ENCODE results near the gene ANP32A.
"Not testable (repeated sequence)": the region's sequence is repeated elsewhere in the genome, so short reads cannot be mapped to it uniquely, and the experiment has no call there.

Gene ANP32A

GRCh38 chr15:68820295-68821189 is at the start of gene ANP32A:
Gene ANP32A (minus strand): TSS chr15:68820895. CDS start chr15:68820751, 144 bp downstream.
- DNase-seq (ENCODE audit: low read depth in 4 of 4, low spot score in 1 of 4), result peak; percentile 93 to 98 (median 96)

- no peak for DNase-seq (ENCODE audit: low read depth in 4 of 4, low spot score in 1 of 4)
Measured at GRCh38 chr15:68868296-68868695, 47.6 kb upstream of the ANP32A start.

- no peak for DNase-seq (ENCODE audit: low read depth in 4 of 4, low spot score in 1 of 4)
Measured at GRCh38 chr15:68862415-68862814, 41.7 kb upstream of the ANP32A start.

- DNase-seq (ENCODE audit: low read depth in 4 of 4, low spot score in 1 of 4), result not testable (repeated sequence)
Measured at GRCh38 chr15:68858666-68859065, 38.0 kb upstream of the ANP32A start.

- not testable (repeated sequence) for DNase-seq (ENCODE audit: low read depth in 4 of 4, low spot score in 1 of 4)
Measured at GRCh38 chr15:68857443-68857842, 36.7 kb upstream of the ANP32A start.

GRCh38 chr15:68852461-68852860 is 31.8 kb upstream of the ANP32A start:
- no peak for DNase-seq (ENCODE audit: low read depth in 4 of 4, low spot score in 1 of 4)

- DNase-seq (ENCODE audit: low read depth in 4 of 4, low spot score in 1 of 4), result no peak
Measured at GRCh38 chr15:68851971-68852370, 31.3 kb upstream of the ANP32A start.

GRCh38 chr15:68849497-68849896 is 28.8 kb upstream of the ANP32A start:
- no peak for DNase-seq (ENCODE audit: low read depth in 4 of 4, low spot score in 1 of 4)

- DNase-seq (ENCODE audit: low read depth in 4 of 4, low spot score in 1 of 4), result no peak
Measured at GRCh38 chr15:68846851-68847439, 26.2 kb upstream of the ANP32A start.

- no peak for DNase-seq (ENCODE audit: low read depth in 4 of 4, low spot score in 1 of 4)
Measured at GRCh38 chr15:68844856-68845550, 24.3 kb upstream of the ANP32A start.

GRCh38 chr15:68843425-68844311 is 23.0 kb upstream of the ANP32A start:
- no peak for DNase-seq (ENCODE audit: low read depth in 4 of 4, low spot score in 1 of 4)

GRCh38 chr15:68842958-68843357 is 22.3 kb upstream of the ANP32A start:
- no peak for DNase-seq (ENCODE audit: low read depth in 4 of 4, low spot score in 1 of 4)

GRCh38 chr15:68834346-68834745 is 13.7 kb upstream of the ANP32A start:
- no peak for DNase-seq (ENCODE audit: low read depth in 4 of 4, low spot score in 1 of 4)

GRCh38 chr15:68833700-68834331 is 13.1 kb upstream of the ANP32A start:
- DNase-seq (ENCODE audit: low read depth in 4 of 4, low spot score in 1 of 4), result no peak

- no peak for DNase-seq (ENCODE audit: low read depth in 4 of 4, low spot score in 1 of 4)
Measured at GRCh38 chr15:68830141-68830785, 9.6 kb upstream of the ANP32A start.

- no peak for DNase-seq (ENCODE audit: low read depth in 4 of 4, low spot score in 1 of 4)
Measured at GRCh38 chr15:68829068-68829467, 8.4 kb upstream of the ANP32A start.

- DNase-seq (ENCODE audit: low read depth in 4 of 4, low spot score in 1 of 4), result no peak
Measured at GRCh38 chr15:68823561-68823960, 2.9 kb upstream of the ANP32A start.

- DNase-seq (ENCODE audit: low read depth in 4 of 4, low spot score in 1 of 4), result no peak
Measured at GRCh38 chr15:68822818-68823217, 2.1 kb upstream of the ANP32A start.

GRCh38 chr15:68821841-68822381 is 1.2 kb upstream of the ANP32A start:
- no peak for DNase-seq (ENCODE audit: low read depth in 4 of 4, low spot score in 1 of 4)

All from stimulated activated CD4-positive, alpha-beta T cell treated with anti-CD3 and anti-CD28 coated beads, Interleukin-1b, Interleukin-23, amount 100 ng/mL, for 24 hours (primary cell).